ENCODE results near the gene ETNK2. TPM values are rescaled to one million over a fixed set of nuclear protein-coding genes. Genes with fewer than 3 reads are reported as not detected.

Gene ETNK2
- total RNA-seq, 4 donors from 2014 or later, result 12.4 to 77.8 (median 32.6) TPM

DNA sequence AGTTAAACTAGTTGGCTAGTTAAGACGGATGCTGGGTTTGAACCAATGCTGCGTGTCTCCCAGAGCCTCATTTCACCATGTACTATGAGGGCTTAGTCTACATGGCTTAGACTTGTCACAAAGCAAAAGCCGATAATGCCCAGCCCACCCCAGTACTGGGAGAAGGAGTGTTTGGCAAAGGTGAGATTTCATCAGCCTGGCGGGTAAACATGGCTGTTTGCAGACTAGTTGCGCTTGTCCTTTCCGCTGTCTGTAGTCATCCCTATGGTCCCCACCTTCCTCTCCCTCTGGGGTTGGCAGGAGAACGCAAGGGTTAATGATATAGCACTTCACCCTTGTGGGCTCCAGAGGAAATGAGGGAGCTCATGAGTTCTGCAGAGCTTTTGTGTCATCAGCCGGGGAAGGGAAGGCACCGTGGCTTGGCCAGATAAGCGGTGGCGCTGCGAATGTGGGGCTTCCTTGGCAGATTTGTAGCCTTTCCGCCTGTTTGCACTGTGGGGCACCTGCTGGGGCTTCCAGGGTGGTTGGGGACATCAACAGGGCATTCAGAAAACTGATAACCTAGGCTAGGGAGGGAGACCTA is 49.7 kb downstream of the ETNK2 start:
- TF ChIP-seq, protein P1, sequence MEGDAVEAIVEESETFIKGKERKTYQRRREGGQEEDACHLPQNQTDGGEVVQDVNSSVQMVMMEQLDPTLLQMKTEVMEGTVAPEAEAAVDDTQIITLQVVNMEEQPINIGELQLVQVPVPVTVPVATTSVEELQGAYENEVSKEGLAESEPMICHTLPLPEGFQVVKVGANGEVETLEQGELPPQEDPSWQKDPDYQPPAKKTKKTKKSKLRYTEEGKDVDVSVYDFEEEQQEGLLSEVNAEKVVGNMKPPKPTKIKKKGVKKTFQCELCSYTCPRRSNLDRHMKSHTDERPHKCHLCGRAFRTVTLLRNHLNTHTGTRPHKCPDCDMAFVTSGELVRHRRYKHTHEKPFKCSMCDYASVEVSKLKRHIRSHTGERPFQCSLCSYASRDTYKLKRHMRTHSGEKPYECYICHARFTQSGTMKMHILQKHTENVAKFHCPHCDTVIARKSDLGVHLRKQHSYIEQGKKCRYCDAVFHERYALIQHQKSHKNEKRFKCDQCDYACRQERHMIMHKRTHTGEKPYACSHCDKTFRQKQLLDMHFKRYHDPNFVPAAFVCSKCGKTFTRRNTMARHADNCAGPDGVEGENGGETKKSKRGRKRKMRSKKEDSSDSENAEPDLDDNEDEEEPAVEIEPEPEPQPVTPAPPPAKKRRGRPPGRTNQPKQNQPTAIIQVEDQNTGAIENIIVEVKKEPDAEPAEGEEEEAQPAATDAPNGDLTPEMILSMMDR (IDR thresholded peaks at IDR 0.05; ENCODE audit: low read depth), result no peak

DNA sequence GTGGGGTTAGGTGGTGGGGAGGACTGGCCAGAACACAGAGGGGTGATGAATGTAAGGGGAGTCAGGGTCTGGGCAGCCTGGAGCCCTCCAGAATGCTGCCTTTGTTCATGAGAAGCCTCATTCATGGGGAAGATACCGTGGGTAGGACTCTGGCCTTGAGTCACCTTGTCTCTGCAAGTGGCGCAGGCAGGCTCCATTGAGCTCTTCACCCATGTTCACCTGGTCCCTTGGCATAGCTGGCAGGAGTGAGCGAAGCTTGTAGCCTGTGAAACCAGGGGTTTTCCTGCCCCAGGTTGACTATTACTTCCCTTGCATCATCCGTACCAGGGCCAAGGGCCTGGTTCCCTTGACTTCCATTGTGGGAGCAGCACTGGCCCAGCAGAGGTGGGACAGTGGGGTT is 53.2 kb downstream of the ETNK2 start:
- TF ChIP-seq, protein P1 (IDR thresholded peaks at IDR 0.05; ENCODE audit: low read depth), result no peak

DNA sequence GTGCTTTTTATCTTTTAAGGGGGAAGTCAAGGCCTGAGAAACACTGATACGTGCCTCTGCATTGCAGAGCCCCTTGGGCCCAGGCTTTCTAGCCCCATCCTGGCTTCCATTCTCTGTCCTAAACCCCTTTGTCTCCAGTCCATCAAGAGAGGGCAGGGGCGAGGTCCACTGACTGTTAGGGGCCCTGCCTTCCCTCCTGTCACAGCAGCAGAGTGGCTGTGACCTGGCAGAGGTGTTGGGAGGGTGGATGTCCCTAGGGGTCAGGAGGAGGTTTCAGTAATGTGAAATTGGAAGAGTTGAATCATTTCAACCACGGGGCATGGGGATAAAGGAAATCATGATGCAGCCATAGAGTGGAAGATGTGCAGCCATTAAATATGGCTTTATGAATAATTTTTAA is 54.9 kb downstream of the ETNK2 start:
- TF ChIP-seq, protein P1 (IDR thresholded peaks at IDR 0.05; ENCODE audit: low read depth), result no peak

DNA sequence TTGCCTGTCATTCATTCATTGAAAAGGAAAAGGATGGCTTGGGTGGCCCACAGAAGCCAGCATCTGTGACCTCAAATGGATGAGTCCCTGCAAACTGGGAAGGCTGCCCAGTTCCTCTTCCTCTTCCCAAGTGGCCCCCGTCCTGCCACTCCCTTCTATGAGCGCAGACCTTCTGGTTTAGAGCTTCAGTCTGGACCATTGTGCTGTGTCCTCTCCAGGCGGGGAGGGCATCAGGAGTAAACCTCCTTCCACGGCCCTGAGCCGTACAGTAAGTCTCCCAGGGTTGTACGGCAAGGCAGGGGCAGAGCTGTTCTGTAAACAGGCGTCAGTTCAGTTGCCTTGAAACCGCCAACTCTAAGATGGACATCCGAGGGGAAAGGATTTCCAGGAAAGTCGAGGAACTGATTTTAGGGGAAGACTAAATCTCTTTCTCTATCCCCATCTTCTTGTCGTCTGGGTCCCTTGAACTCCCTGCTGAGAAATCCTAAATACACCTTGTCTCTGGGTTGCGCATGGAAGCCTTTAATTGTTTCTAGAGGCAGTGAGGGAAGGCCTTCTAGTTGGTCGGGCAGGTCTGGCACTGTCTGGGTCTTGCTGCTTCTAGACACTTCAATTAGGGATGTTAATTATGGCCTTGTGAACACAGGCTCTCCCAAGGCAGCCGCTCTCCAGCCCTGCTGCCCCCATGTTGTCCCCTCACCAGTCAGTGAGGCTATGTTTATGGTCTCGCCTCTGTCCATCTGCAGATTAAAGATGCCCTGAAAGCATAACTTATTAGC is 56.8 kb downstream of the ETNK2 start:
- TF ChIP-seq, protein P1 (IDR thresholded peaks at IDR 0.05; ENCODE audit: low read depth), result no peak

DNA sequence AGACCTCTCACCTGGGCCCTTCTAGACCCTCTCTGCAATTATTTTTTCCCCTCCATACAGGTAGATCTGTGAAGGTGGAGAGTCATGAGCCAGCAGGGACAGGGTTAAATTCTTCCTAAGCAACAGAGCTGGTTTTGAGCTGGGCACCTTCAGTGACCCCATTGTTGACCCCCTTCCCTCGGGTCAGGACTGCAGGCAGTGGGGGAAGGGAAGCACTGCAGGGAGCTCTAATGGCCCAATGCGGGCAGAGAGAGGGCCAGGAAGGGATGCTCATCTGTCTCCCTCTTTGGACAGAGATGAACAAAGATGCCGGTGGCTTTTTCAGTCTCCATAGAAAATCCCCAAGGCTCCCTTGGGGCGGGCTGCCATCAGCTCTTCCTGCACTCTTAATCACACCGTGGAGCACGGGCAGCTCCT is 57.5 kb downstream of the ETNK2 start:
- TF ChIP-seq, protein P1 (IDR thresholded peaks at IDR 0.05; ENCODE audit: low read depth), result no peak

DNA sequence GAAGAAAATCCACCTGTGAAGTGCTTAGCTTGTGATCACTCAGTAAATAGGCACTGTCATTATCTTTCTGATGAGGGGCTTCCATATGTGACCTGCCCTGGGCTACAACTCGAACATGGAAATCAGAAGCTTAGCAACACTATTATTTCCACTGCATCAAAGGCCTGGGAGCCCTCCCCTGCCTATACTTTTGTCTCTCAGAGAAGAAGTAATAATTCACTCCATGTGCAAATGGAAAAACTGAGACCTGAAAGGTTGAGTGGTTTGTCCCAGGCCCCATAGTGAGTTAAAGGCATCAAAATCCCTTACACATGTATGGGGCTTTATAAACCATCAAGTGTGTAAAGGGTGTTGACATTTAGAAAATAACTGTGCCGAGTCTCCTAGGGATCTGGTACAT is 58.1 kb downstream of the ETNK2 start:
- TF ChIP-seq, protein P1 (IDR thresholded peaks at IDR 0.05; ENCODE audit: low read depth), result no peak

DNA sequence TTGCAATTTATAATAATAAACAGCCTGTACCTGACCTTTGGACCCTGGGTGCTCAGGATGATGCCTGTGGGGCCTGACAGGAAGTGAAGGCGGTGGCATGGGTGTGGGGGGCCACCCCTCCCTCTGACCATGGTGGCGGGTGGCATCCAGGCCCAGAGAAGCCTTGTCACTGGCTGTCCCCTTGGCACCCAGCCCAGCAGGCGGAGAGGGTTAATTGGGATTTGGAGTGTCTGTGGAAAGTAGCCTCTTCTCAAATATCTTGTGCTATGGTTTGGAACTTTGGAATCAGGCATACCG is 58.5 kb downstream of the ETNK2 start:
- TF ChIP-seq, protein P1 (IDR thresholded peaks at IDR 0.05; ENCODE audit: low read depth), result no peak
